SK-N-SH (cell line): ENCODE results near the gene CDKN1B. TPM values are rescaled to one million over a fixed set of nuclear protein-coding genes. Genes with fewer than 3 reads are reported as not detected.
A peak's percentile ranks its signal among the peaks of the same experiment; 100 is the strongest.

ENCODE experiments used
- CTCF ChIA-PET: fragments of 300-600, 350-600 bp; formaldehyde crosslinking; extraction: SDS; loops from one replicate; lab custom pipeline; 2021; lab: Yijun Ruan, JAX
- POLR2A ChIA-PET: fragments of 350-600 bp; sonication (Branson Sonifier 250); formaldehyde crosslinking; extraction: SDS; loops from one replicate; lab custom pipeline; 2020; ENCODE audit warnings: antibody characterized with exemption, inconsistent platforms; lab: Yijun Ruan, JAX
- DNase-seq: peaks from one replicate; pipeline ENCODE4 v3.0.0; 2012
- H2AFZ ChIP-seq: fragments of 200-600 bp; sonication (generic); 2 replicates; pipeline ENCODE4 v1.8.1; 2016; ENCODE audit warnings: antibody characterized with exemption, mild to moderate bottlenecking, low read depth
- H3F3A ChIP-seq: fragments of 200-600 bp; sonication (generic); replicated peaks from 2 replicates; pipeline ENCODE3; 2016; ENCODE audit warnings: antibody characterized with exemption, mild to moderate bottlenecking; ENCODE audit not compliant: insufficient read depth
- H3K27ac ChIP-seq, 2 experiments: fragments of 200-500 bp in 1 of 2; fragments of 200-600 bp in 1 of 2; sonication (Bioruptor generic) in 1 of 2; sonication (generic), shearing (Covaris generic) in 1 of 2; 2 replicates each; pipeline versions ENCODE4 v1.5.1 to v1.6.1; 2014 to 2016; ENCODE audit warnings: low read depth in 2 of 2, inconsistent platforms in 1 of 2, low read length in 1 of 2, mild to moderate bottlenecking in 1 of 2, mixed read lengths in 1 of 2
- H3K27me3 ChIP-seq: fragments of 200-600 bp; sonication (generic), shearing (Covaris generic); 2 replicates; pipeline ENCODE4 v1.6.1; 2016; ENCODE audit warnings: mixed run types; ENCODE audit not compliant: insufficient read depth
- H3K36me3 ChIP-seq, 2 experiments: fragments of 200-500 bp in 1 of 2; fragments of 200-600 bp in 1 of 2; sonication (Bioruptor generic) in 1 of 2; sonication (generic) in 1 of 2; replicated peaks in 1 of 2; 2 replicates each; pipeline versions ENCODE3 to v1.5.1; 2014 to 2016; ENCODE audit warnings: low read length in 1 of 2, mild to moderate bottlenecking in 1 of 2; ENCODE audit not compliant: insufficient read depth in 2 of 2, control insufficient read depth in 1 of 2
- H3K4me1 ChIP-seq, 2 experiments: fragments of 200-500 bp in 1 of 2; fragments of 200-600 bp in 1 of 2; sonication (Bioruptor generic) in 1 of 2; sonication (generic), shearing (Covaris generic) in 1 of 2; 2 replicates each; pipeline versions ENCODE4 v1.5.1 to v1.6.1; 2014 to 2016; ENCODE audit warnings: low read depth in 1 of 2, low read length in 1 of 2, mixed run types in 1 of 2; ENCODE audit not compliant: insufficient read depth in 2 of 2, control insufficient read depth in 1 of 2
- H3K4me2 ChIP-seq: fragments of 200-600 bp; sonication (generic), shearing (Covaris generic); 2 replicates; pipeline ENCODE4 v1.6.1; 2017; ENCODE audit warnings: mixed run types
- H3K4me3 ChIP-seq, 2 experiments: fragments of 200-500 bp in 1 of 2; fragments of 200-600 bp in 1 of 2; sonication (Bioruptor generic) in 1 of 2; sonication (generic), shearing (Covaris generic) in 1 of 2; 2 replicates each; pipeline versions ENCODE4 v1.5.1 to v1.8.1; 2014 to 2016; ENCODE audit warnings: low read depth in 2 of 2, inconsistent platforms in 1 of 2, low read length in 1 of 2, mild to moderate bottlenecking in 1 of 2, mixed read lengths in 1 of 2, moderate library complexity in 1 of 2
- H3K79me2 ChIP-seq: fragments of 200-600 bp; sonication (generic); 2 replicates; pipeline ENCODE4 v1.8.1; 2017; ENCODE audit warnings: mild to moderate bottlenecking; ENCODE audit not compliant: insufficient read depth
- H3K9ac ChIP-seq: fragments of 200-600 bp; sonication (generic); 2 replicates; pipeline ENCODE4 v1.6.1; 2017; ENCODE audit warnings: mixed run types
- H3K9me2 ChIP-seq: fragments of 200-600 bp; sonication (generic); 2 replicates; pipeline ENCODE4 v1.6.1; 2017; ENCODE audit warnings: mixed run types
- H3K9me3 ChIP-seq: fragments of 200-600 bp; sonication (generic); 2 replicates; pipeline ENCODE4 v1.6.1; 2017; ENCODE audit warnings: mixed run types, mild to moderate bottlenecking, moderate library complexity
- H4K20me1 ChIP-seq: fragments of 200-600 bp; sonication (generic); 2 replicates; pipeline ENCODE4 v1.6.1; 2017; ENCODE audit warnings: mild to moderate bottlenecking, mixed run types; ENCODE audit not compliant: insufficient read depth
- CTCF ChIP-seq: fragments of 200-600 bp; sonication (generic); IDR thresholded peaks from 2 replicates; pipeline ENCODE4 v1.6.1; 2017; ENCODE audit warnings: antibody characterized with exemption, mild to moderate bottlenecking, moderate library complexity
- EP300 ChIP-seq, 2 experiments: IDR thresholded peaks; 2 replicates each; pipeline versions ENCODE4 v1.4.0 to v1.6.1; 2012; ENCODE audit warnings: borderline replicate concordance in 1 of 2, low read depth in 1 of 2, low read length in 1 of 2
- FOSL2 ChIP-seq: IDR thresholded peaks from 2 replicates; pipeline ENCODE4 v1.4.0; 2012; ENCODE audit warnings: low read depth, mild to moderate bottlenecking, moderate library complexity, borderline replicate concordance
- FOXM1 ChIP-seq: IDR thresholded peaks from 2 replicates; pipeline ENCODE4 v1.4.0; 2012; ENCODE audit warnings: low read depth, mild to moderate bottlenecking
- GABPA ChIP-seq: IDR thresholded peaks from 2 replicates; pipeline ENCODE4 v1.4.0; 2012; ENCODE audit warnings: low read depth, mild to moderate bottlenecking
- GATA2 ChIP-seq: sonication (generic); formaldehyde crosslinking; IDR thresholded peaks from 2 replicates; pipeline ENCODE4 v1.5.0; 2020; ENCODE audit warnings: mild to moderate bottlenecking, missing genetic modification reagents
- MAX ChIP-seq: IDR thresholded peaks from 2 replicates; pipeline ENCODE4 v1.4.0; 2012; ENCODE audit warnings: low read depth
- NFIC ChIP-seq: IDR thresholded peaks from 2 replicates; pipeline ENCODE4 v1.4.0; 2012; ENCODE audit warnings: borderline replicate concordance
- RAD21 ChIP-seq: IDR thresholded peaks from 2 replicates; pipeline ENCODE4 v1.6.1; 2012; ENCODE audit warnings: mild to moderate bottlenecking, low read length
- REST ChIP-seq: IDR thresholded peaks from 2 replicates; pipeline ENCODE4 v1.6.1; 2012; ENCODE audit warnings: mild to moderate bottlenecking, low read depth, low read length, moderate library complexity
- RXRA ChIP-seq: IDR thresholded peaks from 2 replicates; pipeline ENCODE4 v1.4.0; 2012; ENCODE audit warnings: low read depth, mild to moderate bottlenecking, borderline replicate concordance
- TAF1 ChIP-seq: IDR thresholded peaks from 2 replicates; pipeline ENCODE4 v1.6.1; 2012; ENCODE audit warnings: low read depth, mild to moderate bottlenecking, low read length, moderate library complexity, borderline replicate concordance
- TEAD4 ChIP-seq: IDR thresholded peaks from 2 replicates; pipeline ENCODE4 v1.4.0; 2012; ENCODE audit warnings: mild to moderate bottlenecking, borderline replicate concordance; ENCODE audit not compliant: insufficient read depth
- USF1 ChIP-seq: IDR thresholded peaks from 2 replicates; pipeline ENCODE4 v1.4.0; 2012; ENCODE audit warnings: low read depth, borderline replicate concordance
- USF2 ChIP-seq: fragments of 150-350 bp; IDR thresholded peaks from 2 replicates; pipeline ENCODE4 v1.6.1; 2017; ENCODE audit warnings: antibody characterized with exemption, low read length, low read depth, borderline replicate concordance
- WGBS: methylation state at CpG from one replicate; pipeline ENCODE4 v1.1.6; 2017; ENCODE audit warnings: low lambda C conversion rate; 5-methylcytosine and 5-hydroxymethylcytosine counted together
- polyA plus RNA-seq, 3 experiments: library from polyadenylated mRNA; depleted of rRNA; stranded (reverse); fragments of >200 nt; gene quantifications; 2 replicates each; pipeline ENCODE4 v1.2.3, GENCODE V29; 2012

The CDKN1B gene
- polyA plus RNA-seq, 1 of the 3 experiments (the other 2 are of a cell fraction), result 9.2 TPM

- no peaks in the 10 kb centered on the region for H3K9me2 ChIP-seq
- no peak overlapping the region for H3K9ac ChIP-seq
- CTCF ChIA-PET, result interaction anchor here (1.3 to 5.2 kb wide), 2 partner anchors 9 to 11 kb away, joined by 3 to 39 read pairs; no protein-coding TSS in a partner anchor
- no peak for TF ChIP-seq RAD21
- no peak for TF ChIP-seq EP300 (IDR thresholded peaks at IDR 0.05; ENCODE audit: borderline replicate concordance in 1 of 2, low read depth in 1 of 2, low read length in 1 of 2)
- TF ChIP-seq CTCF, result no peak
- TF ChIP-seq TAF1, result no peak
- TF ChIP-seq TEAD4, result no peak
- no peak for TF ChIP-seq RXRA
- no peaks in the 10 kb centered on the region for H3K9me3 ChIP-seq
- WGBS, result 77% methylated on average over 3 of the region's 3 CpGs
- H3K79me2 ChIP-seq, result peaks cover 5% of the 10 kb centered on the region; the same call in 1 of the 2 replicates
- no peaks in the 10 kb centered on the region for H3K27me3 ChIP-seq
- H3K36me3 ChIP-seq, result no peaks in the 10 kb centered on the region
- POLR2A ChIA-PET, result no interaction called here
- H4K20me1 ChIP-seq, result no peaks in the 10 kb centered on the region
- no peak overlapping the region for H3K4me2 ChIP-seq
- H2AFZ ChIP-seq, result 0 out of 2 replicates have a peak overlapping the region, but pooled peaks have one; percentile 11
- peaks cover 4 to 10% of the 10 kb centered on the region in 2 experiments; a peak in 2 of 4 replicates for H3K4me1 ChIP-seq
- no peak overlapping the region for H3K4me3 ChIP-seq
- no peak overlapping the region for H3K27ac ChIP-seq
- DNase-seq, result no peak
- H3F3A ChIP-seq, result no peaks in the 10 kb centered on the region
Observed at GRCh38 chr12:12748044-12748443, 30.9 kb downstream of the CDKN1B start.

GRCh38 chr12:12749433-12749832 is 32.3 kb downstream of the CDKN1B start:
- Histone ChIP-seq H3K79me2 (no peaks in the 10 kb centered on the region; the same call in 1 of the 2 replicates), H3F3A (no peaks in the 10 kb centered on the region), H3K9me2 (no peaks in the 10 kb centered on the region), H2AFZ (no peak overlapping the region), H3K27me3 (no peaks in the 10 kb centered on the region), H3K36me3 (no peaks in the 10 kb centered on the region), H3K27ac (no peak overlapping the region), H3K4me2 (peak overlapping the region; percentile 33; the same call in 1 of the 2 replicates), H3K9me3 (no peaks in the 10 kb centered on the region), H4K20me1 (no peaks in the 10 kb centered on the region), H3K9ac (no peak overlapping the region), H3K4me1 (peaks cover 4 to 10% of the 10 kb centered on the region in 2 experiments; a peak in 2 of 4 replicates), H3K4me3 (peak overlapping the region in 1 of 2 experiments; percentile 9; a peak in 1 of 4 replicates)
- no peak for DNase-seq
- WGBS, result 100% methylated on average over 7 of the region's 7 CpGs
- POLR2A ChIA-PET, result no interaction called here
- CTCF ChIA-PET, result interaction anchor here (5.2 kb wide), 1 partner anchor 13 kb away, joined by 39 read pairs; no protein-coding TSS in a partner anchor
- no peak for TF ChIP-seq REST
- no peak for TF ChIP-seq FOSL2
- TF ChIP-seq GATA2 (CRISPR knock-in tag), result no peak
- TF ChIP-seq USF1, result no peak
- no peak for TF ChIP-seq GABPA
- no peak for TF ChIP-seq TEAD4
- no peak for TF ChIP-seq FOXM1
- TF ChIP-seq MAX, result no peak
- TF ChIP-seq CTCF, result no peak
- TF ChIP-seq NFIC, result no peak
- TF ChIP-seq USF2, result no peak
- TF ChIP-seq, all 33 proteins: peak for 0
